ENCODE measurements around the gene GABPB2. TPM values are rescaled to one million over a fixed set of nuclear protein-coding genes. Genes with fewer than 3 reads are reported as not detected.

Gene GABPB2
- total and polyA plus RNA-seq, 2 of the 13 experiments (the other 11 are each of a cell fraction or from before 2014, with no cell fraction given), result 0.09 TPM; not detected in 1

- TF ChIP-seq, protein P1, sequence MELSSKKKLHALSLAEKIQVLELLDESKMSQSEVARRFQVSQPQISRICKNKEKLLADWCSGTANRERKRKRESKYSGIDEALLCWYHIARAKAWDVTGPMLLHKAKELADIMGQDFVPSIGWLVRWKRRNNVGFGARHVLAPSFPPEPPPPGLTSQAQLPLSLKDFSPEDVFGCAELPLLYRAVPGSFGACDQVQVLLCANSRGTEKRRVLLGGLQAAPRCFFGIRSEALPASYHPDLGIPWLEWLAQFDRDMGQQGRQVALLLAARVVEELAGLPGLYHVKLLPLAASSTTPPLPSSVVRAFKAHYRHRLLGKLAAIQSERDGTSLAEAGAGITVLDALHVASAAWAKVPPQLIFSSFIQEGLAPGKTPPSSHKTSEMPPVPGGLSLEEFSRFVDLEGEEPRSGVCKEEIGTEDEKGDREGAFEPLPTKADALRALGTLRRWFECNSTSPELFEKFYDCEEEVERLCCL (CRISPR knock-in tag; IDR thresholded peaks at IDR 0.05; ENCODE audit: borderline replicate concordance), result no peak
- TF ChIP-seq, protein P2, sequence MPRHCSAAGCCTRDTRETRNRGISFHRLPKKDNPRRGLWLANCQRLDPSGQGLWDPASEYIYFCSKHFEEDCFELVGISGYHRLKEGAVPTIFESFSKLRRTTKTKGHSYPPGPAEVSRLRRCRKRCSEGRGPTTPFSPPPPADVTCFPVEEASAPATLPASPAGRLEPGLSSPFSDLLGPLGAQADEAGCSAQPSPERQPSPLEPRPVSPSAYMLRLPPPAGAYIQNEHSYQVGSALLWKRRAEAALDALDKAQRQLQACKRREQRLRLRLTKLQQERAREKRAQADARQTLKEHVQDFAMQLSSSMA (CRISPR knock-in tag; IDR thresholded peaks at IDR 0.05), result no peak
- no peak for TF ChIP-seq ZFP36 (IDR thresholded peaks at IDR 0.05; ENCODE audit: borderline replicate concordance, low read depth, low read length, partially characterized antibody)
- no peak for TF ChIP-seq HNRNPK (IDR thresholded peaks at IDR 0.05; ENCODE audit: low read depth, low read length, poor library complexity, severe bottlenecking)
- no peak; the same call in 1 of the 2 replicates for TF ChIP-seq MIER3 (CRISPR knock-in tag; IDR thresholded peaks at IDR 0.05; ENCODE audit: borderline replicate concordance)
- peak; percentile 71; the same call in 1 of the 2 replicates for TF ChIP-seq ZNF564 (CRISPR knock-in tag; IDR thresholded peaks at IDR 0.05)
- TF ChIP-seq, protein P3, sequence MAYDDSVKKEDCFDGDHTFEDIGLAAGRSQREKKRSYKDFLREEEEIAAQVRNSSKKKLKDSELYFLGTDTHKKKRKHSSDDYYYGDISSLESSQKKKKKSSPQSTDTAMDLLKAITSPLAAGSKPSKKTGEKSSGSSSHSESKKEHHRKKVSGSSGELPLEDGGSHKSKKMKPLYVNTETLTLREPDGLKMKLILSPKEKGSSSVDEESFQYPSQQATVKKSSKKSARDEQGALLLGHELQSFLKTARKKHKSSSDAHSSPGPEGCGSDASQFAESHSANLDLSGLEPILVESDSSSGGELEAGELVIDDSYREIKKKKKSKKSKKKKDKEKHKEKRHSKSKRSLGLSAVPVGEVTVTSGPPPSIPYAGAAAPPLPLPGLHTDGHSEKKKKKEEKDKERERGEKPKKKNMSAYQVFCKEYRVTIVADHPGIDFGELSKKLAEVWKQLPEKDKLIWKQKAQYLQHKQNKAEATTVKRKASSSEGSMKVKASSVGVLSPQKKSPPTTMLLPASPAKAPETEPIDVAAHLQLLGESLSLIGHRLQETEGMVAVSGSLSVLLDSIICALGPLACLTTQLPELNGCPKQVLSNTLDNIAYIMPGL (CRISPR knock-in tag; IDR thresholded peaks at IDR 0.05; ENCODE audit: borderline replicate concordance in 1 of 2, low read depth in 1 of 2), result no peak
- no peak for TF ChIP-seq KLF12 (CRISPR knock-in tag; IDR thresholded peaks at IDR 0.05; ENCODE audit: borderline replicate concordance)
- no peak for TF ChIP-seq ZNF367 (CRISPR knock-in tag; IDR thresholded peaks at IDR 0.05; ENCODE audit: borderline replicate concordance)
- TF ChIP-seq SRSF9 (IDR thresholded peaks at IDR 0.05; ENCODE audit: borderline replicate concordance, insufficient read depth, low read depth, low read length, poor library complexity, severe bottlenecking), result no peak
- no peak for TF ChIP-seq ZNF253 (CRISPR knock-in tag; IDR thresholded peaks at IDR 0.05; ENCODE audit: borderline replicate concordance)
- TF ChIP-seq CBX2 (IDR thresholded peaks at IDR 0.05; ENCODE audit: low read depth, low read length), result no peak
- no peak for TF ChIP-seq CBX2 (CRISPR knock-in tag; IDR thresholded peaks at IDR 0.05; ENCODE audit: low read depth)
- TF ChIP-seq ZNF543 (CRISPR knock-in tag; IDR thresholded peaks at IDR 0.05), result no peak
- TF ChIP-seq ZNF569 (CRISPR knock-in tag; IDR thresholded peaks at IDR 0.05; ENCODE audit: borderline replicate concordance), result no peak
- TF ChIP-seq PREB (CRISPR knock-in tag; IDR thresholded peaks at IDR 0.05), result no peak
- TF ChIP-seq KAT8 (CRISPR knock-in tag; IDR thresholded peaks at IDR 0.05), result peak; percentile 41
- TF ChIP-seq IRX3 (CRISPR knock-in tag; IDR thresholded peaks at IDR 0.05; ENCODE audit: borderline replicate concordance, low read depth), result no peak
- TF ChIP-seq PATZ1 (CRISPR knock-in tag; IDR thresholded peaks at IDR 0.05), result peak; percentile 55
- TF ChIP-seq ZNF17 (CRISPR knock-in tag; IDR thresholded peaks at IDR 0.05), result no peak
- 0 out of 2 replicates have a peak, but pooled peaks have one; percentile 42 for TF ChIP-seq E2F5 (CRISPR knock-in tag; conservative IDR thresholded peaks at IDR 0.05)
- TF ChIP-seq ELF3 (CRISPR knock-in tag; IDR thresholded peaks at IDR 0.05), result 0 out of 2 replicates have a peak, but pooled peaks have one; percentile 21
Measured at GRCh38 chr1:151047591-151047924, 23.0 kb upstream of the GABPB2 start, which contains the start of gene C1orf56 (continued).
